WTC11 (cell line): ENCODE data around the gene CHDH. TPM values are rescaled to one million over a fixed set of nuclear protein-coding genes. Genes with fewer than 3 reads are reported as not detected.

Experiments
- ATAC-seq: fragments of 200-7000 bp; cut with Tn5 transposase; 2 replicates; pipeline ENCODE4 v1.10.0; 2021; ENCODE audit warnings: mild to moderate bottlenecking, moderate library complexity
- CTCF ChIA-PET: fragments of 300-600 bp; sonication (Branson Sonifier 250); formaldehyde crosslinking; loops from one replicate; lab custom pipeline; 2021; ENCODE audit warnings: antibody characterized with exemption; lab: Charles Lee
- POLR2A ChIA-PET: fragments of 350-600 bp; sonication (Branson Sonifier 250); formaldehyde crosslinking; loops from one replicate; lab custom pipeline; 2021; ENCODE audit warnings: antibody characterized with exemption; lab: Charles Lee
- DNase-seq: peaks from one replicate; pipeline ENCODE4 v3.0.0; 2021; ENCODE audit warnings: low spot score
- H3K27ac Mint-ChIP-seq: 2 replicates; pipeline ENCODE4 v1.8.0; 2021; ENCODE audit warnings: mixed read lengths
- H3K27me3 Mint-ChIP-seq: 2 replicates; pipeline ENCODE4 v1.8.0; 2021; ENCODE audit warnings: low read depth, mild to moderate bottlenecking, moderate library complexity, mixed read lengths
- H3K36me3 Mint-ChIP-seq: 2 replicates; pipeline ENCODE4 v1.8.0; 2021; ENCODE audit warnings: mixed read lengths
- H3K4me1 Mint-ChIP-seq: 2 replicates; pipeline ENCODE4 v1.8.0; 2022; ENCODE audit warnings: mixed read lengths
- H3K4me3 Mint-ChIP-seq: 2 replicates; pipeline ENCODE4 v1.8.0; 2021; ENCODE audit warnings: mild to moderate bottlenecking, moderate library complexity, mixed read lengths
- H3K9me3 Mint-ChIP-seq: 2 replicates; pipeline ENCODE4 v1.8.0; 2021; ENCODE audit warnings: mixed read lengths
- AR ChIP-seq: fragments of 250-450 bp; sonication (Bioruptor Pico); IDR thresholded peaks from 2 replicates; pipeline ENCODE4 v1.9.0; 2021; ENCODE audit warnings: mild to moderate bottlenecking
- ARID4B ChIP-seq: sonication (generic); formaldehyde crosslinking; IDR thresholded peaks from 2 replicates; pipeline ENCODE4 v1.8.0; 2023; ENCODE audit warnings: missing genetic modification reagents, mild to moderate bottlenecking, borderline replicate concordance
- ATF2 ChIP-seq: sonication (generic); formaldehyde crosslinking; IDR thresholded peaks from 2 replicates; pipeline ENCODE4 v1.8.1; 2022; ENCODE audit warnings: low read depth, missing genetic modification reagents, borderline replicate concordance
- CBFB ChIP-seq: sonication (generic); formaldehyde crosslinking; IDR thresholded peaks from 2 replicates; pipeline ENCODE4 v1.8.1; 2022; ENCODE audit warnings: mild to moderate bottlenecking, low read depth, missing genetic modification reagents
- GRHL2 ChIP-seq: fragments of 250-450 bp; sonication (Bioruptor Pico); IDR thresholded peaks from 2 replicates; pipeline ENCODE4 v1.8.0; 2022; ENCODE audit warnings: mild to moderate bottlenecking, moderate library complexity; ENCODE audit not compliant: insufficient replicate concordance, severe bottlenecking
- HMGA2 ChIP-seq: fragments of 250-450 bp; sonication (Bioruptor Pico); IDR thresholded peaks from 2 replicates; pipeline ENCODE4 v1.4.0; 2021; ENCODE audit warnings: mild to moderate bottlenecking, moderate library complexity
- JAZF1 ChIP-seq: fragments of 250-450 bp; sonication (Bioruptor Pico); IDR thresholded peaks from 2 replicates; pipeline ENCODE4 v1.9.0; 2021; ENCODE audit warnings: moderate library complexity, mild to moderate bottlenecking, inconsistent platforms
- MYBL2 ChIP-seq: sonication (generic); formaldehyde crosslinking; IDR thresholded peaks from 2 replicates; pipeline ENCODE4 v1.8.1; 2023; ENCODE audit warnings: mild to moderate bottlenecking, moderate library complexity, missing genetic modification reagents
- NFE2L1 ChIP-seq: sonication (generic); formaldehyde crosslinking; IDR thresholded peaks from 2 replicates; pipeline ENCODE4 v1.8.1; 2023; ENCODE audit warnings: missing genetic modification reagents
- PRRX2 ChIP-seq: fragments of 250-450 bp; sonication (Bioruptor Pico); IDR thresholded peaks from 2 replicates; pipeline ENCODE4 v1.8.0; 2021; ENCODE audit warnings: mild to moderate bottlenecking
- TEAD4 ChIP-seq: sonication (generic); formaldehyde crosslinking; IDR thresholded peaks from 2 replicates; pipeline ENCODE4 v1.8.0; 2022; ENCODE audit warnings: mild to moderate bottlenecking, missing genetic modification reagents
- USF2 ChIP-seq: sonication (generic); formaldehyde crosslinking; IDR thresholded peaks from 2 replicates; pipeline ENCODE4 v1.8.1; 2023; ENCODE audit warnings: mild to moderate bottlenecking, missing genetic modification reagents, moderate library complexity
- ZMAT4 ChIP-seq: fragments of 250-450 bp; sonication (Bioruptor Pico); IDR thresholded peaks from 2 replicates; pipeline ENCODE4 v1.9.0; 2021; ENCODE audit warnings: mild to moderate bottlenecking
- ZNF121 ChIP-seq: sonication (generic); formaldehyde crosslinking; IDR thresholded peaks from 2 replicates; pipeline ENCODE4 v1.8.0; 2023; ENCODE audit warnings: missing genetic modification reagents
- ZNF416 ChIP-seq: fragments of 250-450 bp; sonication (Bioruptor Pico); IDR thresholded peaks from 2 replicates; pipeline ENCODE4 v1.9.0; 2021; ENCODE audit warnings: mild to moderate bottlenecking, inconsistent platforms
- ZNF671 ChIP-seq: fragments of 250-450 bp; sonication (Bioruptor Pico); IDR thresholded peaks from 2 replicates; pipeline ENCODE4 v1.8.0; 2021; ENCODE audit warnings: mild to moderate bottlenecking
- ZSCAN18 ChIP-seq: fragments of 250-450 bp; sonication (Bioruptor Pico); IDR thresholded peaks from 2 replicates; pipeline ENCODE4 v2.1.2; 2022; ENCODE audit warnings: mild to moderate bottlenecking, moderate library complexity
- total RNA-seq: library from RNA; stranded (reverse); gene quantifications from 3 replicates; pipeline ENCODE4 v1.2.3, GENCODE V29; 2021
- TF ChIP-seq, protein P1 (sequence below): sonication (generic); formaldehyde crosslinking; IDR thresholded peaks from 2 replicates; pipeline ENCODE4 v1.8.0; 2022; ENCODE audit warnings: mild to moderate bottlenecking, missing genetic modification reagents
- TF ChIP-seq, protein P2 (sequence below): sonication (generic); formaldehyde crosslinking; IDR thresholded peaks from 2 replicates; pipeline ENCODE4 v1.8.1; 2023; ENCODE audit warnings: mild to moderate bottlenecking, missing genetic modification reagents

CHDH gene
- total RNA-seq, 1 experiment from 2014 or later: 11.7 TPM

DNA sequence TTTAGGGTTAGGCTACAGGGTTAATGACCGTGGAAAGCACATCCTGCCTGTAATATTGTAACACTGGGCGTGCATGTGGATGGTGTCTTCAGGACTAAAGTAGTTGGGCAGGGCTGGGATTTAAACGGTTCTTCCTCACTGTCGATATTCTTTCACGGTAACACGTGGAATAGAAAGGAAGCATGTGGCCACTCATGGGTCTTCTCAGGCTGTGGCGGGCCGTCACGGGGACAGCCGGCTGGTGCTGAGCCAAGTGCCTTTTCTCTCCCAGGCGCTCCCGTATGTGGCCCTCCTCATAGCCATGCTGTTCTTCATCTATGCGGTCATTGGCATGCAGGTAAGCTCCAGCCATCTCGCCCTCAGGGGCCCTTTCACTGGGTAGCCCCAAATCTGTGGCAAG, 73.7 kb downstream of the CHDH start:
- no peak overlapping the region for H3K27ac Mint-ChIP-seq
- DNase-seq (no peak), ATAC-seq (no peak)
- H3K4me3 Mint-ChIP-seq: no peak overlapping the region
- POLR2A ChIA-PET: no interaction called here
- TF ChIP-seq ZNF416 (CRISPR knock-in tag) (no peak), ZNF121 (CRISPR knock-in tag) (no peak), CBFB (CRISPR knock-in tag) (no peak), ZMAT4 (no peak), HMGA2 (CRISPR knock-in tag) (no peak), NFE2L1 (CRISPR knock-in tag) (no peak), JAZF1 (CRISPR knock-in tag) (no peak), ZSCAN18 (no peak), ARID4B (CRISPR knock-in tag) (no peak), ATF2 (CRISPR knock-in tag) (no peak), PRRX2 (CRISPR knock-in tag) (no peak), AR (CRISPR knock-in tag) (no peak), TEAD4 (no peak), GRHL2 (CRISPR knock-in tag) (no peak), MYBL2 (CRISPR knock-in tag) (no peak), ZNF671 (no peak), USF2 (no peak)
- TF ChIP-seq, protein P1, sequence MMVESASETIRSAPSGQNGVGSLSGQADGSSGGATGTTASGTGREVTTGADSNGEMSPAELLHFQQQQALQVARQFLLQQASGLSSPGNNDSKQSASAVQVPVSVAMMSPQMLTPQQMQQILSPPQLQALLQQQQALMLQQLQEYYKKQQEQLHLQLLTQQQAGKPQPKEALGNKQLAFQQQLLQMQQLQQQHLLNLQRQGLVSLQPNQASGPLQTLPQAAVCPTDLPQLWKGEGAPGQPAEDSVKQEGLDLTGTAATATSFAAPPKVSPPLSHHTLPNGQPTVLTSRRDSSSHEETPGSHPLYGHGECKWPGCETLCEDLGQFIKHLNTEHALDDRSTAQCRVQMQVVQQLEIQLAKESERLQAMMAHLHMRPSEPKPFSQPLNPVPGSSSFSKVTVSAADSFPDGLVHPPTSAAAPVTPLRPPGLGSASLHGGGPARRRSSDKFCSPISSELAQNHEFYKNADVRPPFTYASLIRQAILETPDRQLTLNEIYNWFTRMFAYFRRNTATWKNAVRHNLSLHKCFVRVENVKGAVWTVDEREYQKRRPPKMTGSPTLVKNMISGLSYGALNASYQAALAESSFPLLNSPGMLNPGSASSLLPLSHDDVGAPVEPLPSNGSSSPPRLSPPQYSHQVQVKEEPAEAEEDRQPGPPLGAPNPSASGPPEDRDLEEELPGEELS: no peak
- TF ChIP-seq, protein P2, sequence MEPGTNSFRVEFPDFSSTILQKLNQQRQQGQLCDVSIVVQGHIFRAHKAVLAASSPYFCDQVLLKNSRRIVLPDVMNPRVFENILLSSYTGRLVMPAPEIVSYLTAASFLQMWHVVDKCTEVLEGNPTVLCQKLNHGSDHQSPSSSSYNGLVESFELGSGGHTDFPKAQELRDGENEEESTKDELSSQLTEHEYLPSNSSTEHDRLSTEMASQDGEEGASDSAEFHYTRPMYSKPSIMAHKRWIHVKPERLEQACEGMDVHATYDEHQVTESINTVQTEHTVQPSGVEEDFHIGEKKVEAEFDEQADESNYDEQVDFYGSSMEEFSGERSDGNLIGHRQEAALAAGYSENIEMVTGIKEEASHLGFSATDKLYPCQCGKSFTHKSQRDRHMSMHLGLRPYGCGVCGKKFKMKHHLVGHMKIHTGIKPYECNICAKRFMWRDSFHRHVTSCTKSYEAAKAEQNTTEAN: no peak
- H3K27me3 Mint-ChIP-seq: no peaks in the 10 kb centered on the region
- no peaks in the 10 kb centered on the region for H3K9me3 Mint-ChIP-seq
- H3K36me3 Mint-ChIP-seq: no peaks in the 10 kb centered on the region
- CTCF ChIA-PET: no interaction called here
- H3K4me1 Mint-ChIP-seq: peaks cover 20% of the 10 kb centered on the region
